ENCODE data around the gene KRT37. TPM values are rescaled to one million over a fixed set of nuclear protein-coding genes. Genes with fewer than 3 reads are reported as not detected.

KRT37 gene
- total and polyA plus RNA-seq, 9 of the 15 experiments (the other 6 are each of a cell fraction or from before 2014, with no cell fraction given), result not detected

GRCh38 chr17:41467561-41467960 is 43.2 kb upstream of the KRT37 start (continued):
- TF ChIP-seq PATZ1 (CRISPR knock-in tag; IDR thresholded peaks at IDR 0.05; ENCODE audit: borderline replicate concordance) (no peak), SREBF1 (IDR thresholded peaks at IDR 0.05; ENCODE audit: borderline replicate concordance, low read depth, low read length) (no peak), ETS1 (conservative IDR thresholded peaks at IDR 0.05; ENCODE audit: control insufficient read depth, low read depth, low read length) (no peak), ZKSCAN1 (IDR thresholded peaks at IDR 0.05; ENCODE audit: low read depth, low read length) (no peak), STAT5B (CRISPR knock-in tag; IDR thresholded peaks at IDR 0.05) (no peak), CEBPG (CRISPR knock-in tag; IDR thresholded peaks at IDR 0.05) (no peak), CEBPG (tag; conservative IDR thresholded peaks at IDR 0.05 in 1 of 2, IDR thresholded peaks at IDR 0.05 in 1 of 2) (no peak), ETV5 (CRISPR knock-in tag; IDR thresholded peaks at IDR 0.05; ENCODE audit: low read depth) (no peak), KDM4B (IDR thresholded peaks at IDR 0.05; ENCODE audit: borderline replicate concordance in 2 of 2, low read depth in 1 of 2) (no peak), FOS (IDR thresholded peaks at IDR 0.05; ENCODE audit: extremely low read depth, insufficient read length) (no peak), MAFG (tag; conservative IDR thresholded peaks at IDR 0.05) (no peak), DNMT1 (IDR thresholded peaks at IDR 0.05) (no peak)

All from K562 (cell line).